Hepatocyte (in vitro differentiated cells): Measurements from ENCODE around the gene AGBL2. TPM values are rescaled to one million over a fixed set of nuclear protein-coding genes. Genes with fewer than 3 reads are reported as not detected.

Source experiments
- DNase-seq: peaks from one replicate; pipeline ENCODE4 v3.0.0-alpha.2; 2016; ENCODE audit warnings: low spot score
- H2AFZ ChIP-seq: fragments of 200-600 bp; sonication (generic); 2 replicates; pipeline ENCODE4 v1.6.0; 2016; ENCODE audit warnings: antibody characterized with exemption, mild to moderate bottlenecking
- H3K27ac ChIP-seq: fragments of 200-600 bp; sonication (generic); 2 replicates; pipeline ENCODE4 v1.5.1; 2016; ENCODE audit warnings: mild to moderate bottlenecking
- H3K27me3 ChIP-seq: fragments of 200-600 bp; sonication (generic); 2 replicates; pipeline ENCODE4 v1.6.1; 2016
- H3K36me3 ChIP-seq: fragments of 200-600 bp; sonication (generic); replicated peaks from 2 replicates; pipeline ENCODE4 v1.5.1; 2016; ENCODE audit warnings: low read depth; ENCODE audit not compliant: insufficient read depth
- H3K4me1 ChIP-seq: fragments of 200-600 bp; sonication (generic); 2 replicates; pipeline ENCODE4 v1.5.1; 2016; ENCODE audit warnings: mild to moderate bottlenecking, moderate library complexity; ENCODE audit not compliant: insufficient read depth
- H3K4me2 ChIP-seq: fragments of 200-600 bp; sonication (generic); 2 replicates; pipeline ENCODE4 v1.6.0; 2016
- H3K4me3 ChIP-seq: fragments of 200-600 bp; sonication (generic); 2 replicates; pipeline ENCODE4 v1.5.1; 2016; ENCODE audit warnings: mild to moderate bottlenecking
- H3K79me2 ChIP-seq: fragments of 200-600 bp; sonication (generic); 2 replicates; pipeline ENCODE4 v1.6.0; 2017; ENCODE audit warnings: mild to moderate bottlenecking
- H3K9me2 ChIP-seq: fragments of 200-600 bp; sonication (generic); replicated peaks from 2 replicates; pipeline ENCODE4 v1.6.0; 2017; ENCODE audit warnings: mild to moderate bottlenecking; ENCODE audit not compliant: insufficient read depth
- H3K9me3 ChIP-seq: fragments of 200-600 bp; sonication (generic); 2 replicates; pipeline ENCODE4 v1.5.1; 2016; ENCODE audit warnings: low read depth, mild to moderate bottlenecking
- H4K20me1 ChIP-seq: fragments of 200-600 bp; sonication (generic); 2 replicates; pipeline ENCODE4 v1.6.0; 2016; ENCODE audit warnings: mild to moderate bottlenecking; ENCODE audit not compliant: insufficient read depth, poor library complexity, severe bottlenecking
- CTCF ChIP-seq: fragments of 200-600 bp; sonication (generic); IDR thresholded peaks from 2 replicates; pipeline ENCODE4 v1.5.1; 2016; ENCODE audit warnings: antibody characterized with exemption, mild to moderate bottlenecking; ENCODE audit not compliant: poor library complexity
- EZH2 ChIP-seq: fragments of 200-600 bp; sonication (generic); IDR thresholded peaks from 2 replicates; pipeline ENCODE4 v1.6.1; 2016; ENCODE audit warnings: antibody characterized with exemption, mild to moderate bottlenecking, borderline replicate concordance
- EZH2phosphoT487 ChIP-seq: fragments of 200-600 bp; sonication (generic); IDR thresholded peaks from one replicate; pipeline ENCODE4 v1.6.1; 2018; ENCODE audit warnings: antibody characterized with exemption, mild to moderate bottlenecking, low read depth, moderate library complexity; ENCODE audit not compliant: unreplicated experiment, severe bottlenecking
- WGBS: methylation state at CpG from one replicate; pipeline ENCODE4 v1.1.6; 2016; ENCODE audit warnings: low lambda C conversion rate; ENCODE audit errors: missing lambda C conversion rate; 5-methylcytosine and 5-hydroxymethylcytosine counted together
- polyA plus RNA-seq: library from polyadenylated mRNA; unstranded; fragments of >200 nt; fragmentation: Nextera tagmentation; extraction: Ambion mirVana; gene quantifications from 2 replicates; pipeline ENCODE4 v1.2.1, GENCODE V29; 2016
- total RNA-seq: library from RNA; depleted of rRNA; stranded (reverse); fragments of >200 nt; gene quantifications from 2 replicates; pipeline ENCODE4 v1.2.3, GENCODE V29; 2014

AGBL2 gene
- total and polyA plus RNA-seq, 2 experiments from 2014 or later: 2.0 to 2.3 TPM

- Histone ChIP-seq H2AFZ (no peak overlapping the region), H3K4me1 (no peaks in the 10 kb centered on the region), H3K9me3 (no peaks in the 10 kb centered on the region), H3K79me2 (no peaks in the 10 kb centered on the region), H3K4me2 (no peak overlapping the region), H3K27ac (no peak overlapping the region), H3K4me3 (no peak overlapping the region), H3K36me3 (peaks cover 2% of the 10 kb centered on the region), H3K27me3 (no peaks in the 10 kb centered on the region), H3K9me2 (no peaks in the 10 kb centered on the region), H4K20me1 (no peaks in the 10 kb centered on the region)
- DNase-seq: no peak
- no peak for TF ChIP-seq CTCF
- TF ChIP-seq EZH2phosphoT487: no peak
- no peak for TF ChIP-seq EZH2
- 96% methylated on average over 2 of the region's 2 CpGs for WGBS
Measured at GRCh38 chr11:47620836-47621378, 94.3 kb downstream of the AGBL2 start.

- WGBS: 66% methylated on average over 3 of the region's 3 CpGs
- H3K9me3 ChIP-seq: no peaks in the 10 kb centered on the region
Measured at GRCh38 chr11:47617417-47617809, 97.8 kb downstream of the AGBL2 start.

GRCh38 chr11:47616726-47617416 lies 98.3 kb downstream of the AGBL2 start:
- TF ChIP-seq CTCF (peak; percentile 65), EZH2phosphoT487 (no peak)
- 88% methylated on average over 10 of the region's 10 CpGs for WGBS
- peaks cover 2% of the 10 kb centered on the region for H3K36me3 ChIP-seq
- no peak overlapping the region for H3K4me3 ChIP-seq
- no peaks in the 10 kb centered on the region for H3K27me3 ChIP-seq
- H2AFZ ChIP-seq: no peak overlapping the region
- H3K27ac ChIP-seq: no peak overlapping the region
- no peaks in the 10 kb centered on the region for H3K4me1 ChIP-seq
- no peaks in the 10 kb centered on the region for H3K79me2 ChIP-seq
- peak; percentile 52 for DNase-seq
- no peaks in the 10 kb centered on the region for H4K20me1 ChIP-seq
- no peak overlapping the region for H3K4me2 ChIP-seq
- H3K9me2 ChIP-seq: no peaks in the 10 kb centered on the region
- no peaks in the 10 kb centered on the region for H3K9me3 ChIP-seq

More at GRCh38 chr11:47617417-47617809, 97.8 kb downstream of the AGBL2 start:
- Histone ChIP-seq H3K36me3 (peaks cover 2% of the 10 kb centered on the region), H3K4me1 (no peaks in the 10 kb centered on the region), H3K4me2 (no peak overlapping the region), H3K27me3 (no peaks in the 10 kb centered on the region), H2AFZ (no peak overlapping the region), H3K79me2 (no peaks in the 10 kb centered on the region), H4K20me1 (no peaks in the 10 kb centered on the region), H3K9me2 (no peaks in the 10 kb centered on the region), H3K27ac (no peak overlapping the region), H3K4me3 (no peak overlapping the region)
- TF ChIP-seq EZH2: no peak
- TF ChIP-seq CTCF: no peak
- no peak for TF ChIP-seq EZH2phosphoT487
- DNase-seq: no peak
